Measurements from ENCODE around the gene UBE2L3.

Gene UBE2L3

DNA sequence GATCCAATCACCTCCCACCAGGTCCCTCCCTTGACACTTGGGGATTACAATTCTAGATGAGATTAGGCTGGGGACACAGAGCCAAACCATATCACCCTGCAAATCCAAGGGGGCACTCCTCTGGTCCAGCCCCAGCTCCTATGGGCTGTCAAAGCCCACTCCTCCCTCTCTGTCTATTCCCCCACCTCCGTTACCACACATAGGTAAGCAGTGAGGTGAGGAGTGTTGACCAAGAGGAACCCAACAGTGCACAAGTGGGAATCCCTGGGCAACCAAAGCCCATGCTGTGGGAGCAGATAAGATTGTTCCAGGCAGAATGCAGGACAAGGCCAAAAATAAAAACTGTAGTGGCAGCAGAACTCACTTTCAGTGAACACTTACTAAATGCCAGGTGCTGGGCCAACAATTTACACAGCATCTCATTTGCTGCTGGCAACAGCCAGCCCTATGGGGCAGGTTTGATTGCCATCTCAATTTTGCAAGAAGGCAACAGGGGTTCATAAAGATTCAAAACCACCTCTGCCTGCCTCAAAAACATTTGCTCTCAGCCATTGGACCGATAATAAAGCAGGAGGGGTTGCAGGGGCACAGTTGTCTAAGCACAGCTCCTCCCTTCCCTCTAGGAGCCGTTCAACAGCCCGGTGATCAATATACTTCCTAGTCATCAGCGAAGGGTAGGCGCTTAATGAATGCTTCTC lies 83.5 kb downstream of the UBE2L3 start:
- no peak for DNase-seq

DNA sequence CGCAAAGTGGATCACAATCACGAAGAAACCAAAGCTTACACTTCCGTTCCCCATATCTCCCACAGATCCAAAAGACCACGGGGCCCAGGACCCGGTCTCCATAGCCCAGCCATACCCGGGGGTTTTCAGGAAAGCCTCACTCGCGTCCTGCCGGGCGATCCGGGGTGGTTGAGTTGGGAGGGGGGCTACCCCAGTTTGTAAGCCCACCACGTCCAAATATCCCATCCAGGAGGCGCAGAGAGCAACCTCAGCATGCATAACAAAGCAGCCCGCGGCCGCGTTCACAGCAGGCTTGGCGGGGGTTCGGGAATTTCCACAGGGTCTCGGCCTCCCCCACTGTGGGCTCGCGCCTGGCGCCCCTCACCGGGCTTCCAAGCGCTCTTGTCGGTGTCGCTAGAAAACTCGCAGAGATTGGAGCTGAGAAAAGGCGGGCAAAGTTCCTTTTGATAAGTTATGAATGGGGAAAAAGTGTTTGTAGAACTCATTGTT lies 84.1 kb downstream of the UBE2L3 start:
- no peak for DNase-seq

DNA sequence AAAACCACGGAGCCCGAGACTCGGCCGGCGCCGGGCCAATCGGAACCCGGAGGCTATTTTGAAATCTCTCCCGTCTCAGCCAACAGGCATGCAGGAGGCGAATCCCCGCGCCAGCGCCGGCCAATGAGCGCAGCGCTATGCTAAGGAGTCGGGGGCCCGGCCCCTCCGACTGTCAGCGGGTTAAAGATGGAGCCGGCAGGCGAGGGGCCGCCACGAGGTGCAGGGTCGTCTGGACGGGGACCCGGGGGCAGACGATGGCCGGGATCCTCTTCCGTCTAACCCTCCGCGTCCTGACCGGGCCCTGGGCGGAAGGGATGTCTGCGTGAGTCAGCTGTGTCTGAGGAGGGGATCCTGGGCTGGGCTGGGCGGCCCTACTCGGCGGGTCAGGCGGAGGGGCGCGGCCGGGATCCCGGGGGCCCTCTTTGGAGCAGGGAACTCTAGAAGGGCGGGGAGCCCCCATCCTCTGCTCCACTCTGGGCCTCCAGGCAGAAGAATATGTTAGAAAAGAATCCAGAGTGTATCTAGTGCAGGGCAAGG lies 84.6 kb downstream of the UBE2L3 start:
- DNase-seq = peak; percentile 55

DNA sequence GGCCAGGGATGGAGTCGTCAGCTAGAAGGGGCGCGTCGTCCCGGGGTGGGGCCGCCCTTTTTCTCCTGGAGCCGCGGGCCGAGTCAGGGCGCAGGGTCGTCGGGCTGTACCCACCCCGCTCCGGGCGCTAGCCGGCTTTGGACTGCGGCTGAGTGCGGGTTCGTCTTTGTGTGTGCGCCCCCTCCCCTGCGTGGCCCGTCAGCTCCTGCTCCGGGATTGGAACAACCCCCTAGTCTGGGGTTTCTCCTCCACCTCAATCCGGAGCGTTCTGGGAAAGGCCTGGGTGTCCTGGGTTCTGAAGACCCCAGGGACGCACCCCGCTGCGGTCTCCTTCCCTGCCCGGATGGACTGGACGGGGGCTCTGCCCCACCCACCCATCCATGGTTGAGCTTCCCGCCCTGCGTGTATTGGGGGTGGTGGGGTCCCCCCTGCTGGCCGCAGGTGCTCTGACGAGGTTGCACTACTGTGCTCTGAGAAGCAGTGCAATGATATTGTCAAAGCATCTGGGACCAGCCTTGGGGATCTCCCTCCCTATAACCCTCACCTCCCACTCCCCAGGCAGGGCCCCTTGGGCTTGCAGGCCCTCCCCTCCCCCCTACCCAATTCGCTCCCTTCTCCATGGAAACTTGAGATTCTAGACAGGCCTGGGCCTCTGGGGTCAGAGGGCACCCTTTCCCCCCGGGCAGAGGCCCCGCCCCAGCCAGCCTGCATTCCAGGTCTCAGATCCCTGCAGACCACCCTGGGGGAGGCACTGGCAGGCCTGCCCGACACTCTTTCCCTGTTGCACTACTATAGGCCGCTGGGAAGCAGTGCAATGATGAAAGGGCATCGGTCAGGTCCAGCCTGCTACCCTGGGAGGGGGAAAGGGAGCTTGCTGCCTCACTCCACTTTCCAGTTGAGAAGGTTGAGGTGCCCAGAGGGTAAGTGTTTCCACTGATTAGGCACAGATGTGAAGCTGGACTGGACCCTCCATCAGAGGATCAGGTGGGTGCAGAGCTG lies 85.3 kb downstream of the UBE2L3 start:
- DNase-seq = no peak

DNA sequence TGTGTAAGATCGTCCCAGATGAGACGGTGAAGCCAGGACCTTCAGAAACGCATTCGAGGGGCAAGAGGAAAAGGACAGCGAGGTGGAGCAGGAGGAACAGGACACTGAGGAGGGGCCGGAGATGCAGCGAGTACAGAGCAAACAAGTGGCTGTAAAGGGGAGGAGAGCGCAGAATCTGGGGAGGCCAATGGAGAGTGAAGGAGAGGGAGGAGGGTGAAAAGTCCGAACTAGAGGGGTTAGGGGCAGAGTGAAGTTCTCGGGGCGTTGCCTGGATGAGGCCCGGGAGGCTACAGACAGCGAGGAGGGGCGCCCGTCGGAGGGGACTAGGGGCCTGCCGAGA lies 89.5 kb downstream of the UBE2L3 start:
- no peak for DNase-seq

DNA sequence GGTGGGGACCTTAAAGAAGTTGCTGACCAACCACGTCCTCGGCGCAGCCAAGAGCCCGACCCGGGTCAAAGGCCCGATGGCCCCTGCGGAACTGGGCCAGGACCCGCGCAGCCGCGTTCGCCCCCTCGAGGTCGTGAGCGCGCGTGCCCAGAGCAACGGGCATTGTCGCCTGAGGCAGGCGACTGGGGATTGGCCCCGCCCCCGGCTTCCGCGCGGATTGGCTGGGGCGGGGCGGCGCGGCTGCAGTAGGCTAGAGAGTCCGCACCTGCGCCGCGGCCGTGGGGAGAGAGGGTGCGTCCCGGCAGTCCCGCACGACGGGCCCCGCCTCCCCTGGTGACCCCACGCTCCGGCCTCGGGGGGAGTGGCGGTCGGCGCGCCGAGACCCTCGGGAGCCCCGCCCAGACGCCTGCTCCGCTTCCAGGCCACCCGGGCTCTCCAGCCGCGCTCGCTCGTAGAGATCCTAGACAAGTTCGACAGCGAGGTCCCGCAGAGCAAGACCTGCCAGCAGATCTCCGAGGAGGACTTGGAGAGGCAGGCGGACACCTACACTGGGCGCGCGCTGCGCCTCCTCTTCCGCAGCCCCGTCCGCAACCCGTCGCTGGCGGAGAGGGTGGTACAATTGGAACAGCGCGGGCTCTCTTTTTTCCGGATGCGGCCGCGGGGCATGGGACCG lies 90.0 kb downstream of the UBE2L3 start:
- peak; percentile 53 for DNase-seq

DNA sequence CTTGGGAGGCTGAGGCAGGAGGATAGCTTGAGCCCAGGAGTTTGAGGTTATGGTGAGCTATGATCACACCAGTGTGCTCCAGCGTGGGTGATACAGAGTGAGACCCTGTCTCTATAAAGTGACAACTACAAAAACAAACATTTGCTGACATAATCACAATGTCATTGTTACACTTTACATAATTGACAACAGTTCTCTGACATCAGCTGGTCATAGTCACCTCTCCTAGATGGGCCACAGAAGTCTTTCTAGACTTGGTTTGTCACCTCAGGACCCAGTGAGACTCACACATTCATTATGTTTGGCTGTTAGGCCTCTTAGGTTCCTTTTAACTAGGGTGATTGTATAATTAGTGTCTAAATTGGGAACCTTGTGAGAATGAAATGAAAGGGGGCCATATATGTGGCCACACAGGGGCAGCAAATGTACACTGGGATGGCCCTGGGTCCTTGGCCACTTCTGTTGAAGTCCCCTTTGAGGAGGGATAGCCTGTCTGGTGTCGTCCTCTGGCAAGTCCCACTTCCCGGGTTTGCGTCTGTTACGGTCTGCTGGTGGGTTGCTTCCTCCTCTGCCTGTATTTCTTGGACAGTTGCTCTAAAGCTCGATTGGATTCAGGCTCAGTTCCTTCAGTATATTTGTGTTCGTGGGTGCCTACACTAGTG lies 92.5 kb downstream of the UBE2L3 start:
- DNase-seq = no peak

DNA sequence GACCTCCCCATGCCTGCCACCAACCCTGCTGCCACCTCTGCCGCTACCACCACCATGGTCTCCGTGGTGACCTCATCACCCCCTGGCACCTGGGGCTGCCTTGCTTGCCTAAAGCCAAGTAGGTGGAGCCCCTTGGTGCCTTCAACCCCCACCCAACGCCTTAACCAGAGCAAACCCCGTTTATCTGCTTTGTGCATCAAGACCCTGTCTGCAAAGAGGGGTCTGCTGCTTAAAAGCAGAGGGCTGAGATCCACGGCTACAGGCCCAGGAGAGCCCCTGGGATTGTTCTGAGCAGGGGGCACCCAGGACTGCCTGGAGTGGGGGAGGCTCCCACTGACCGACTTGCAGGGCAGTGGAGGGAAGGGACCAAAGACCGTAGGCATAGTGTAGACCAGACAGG lies 93.4 kb downstream of the UBE2L3 start:
- DNase-seq = no peak

DNA sequence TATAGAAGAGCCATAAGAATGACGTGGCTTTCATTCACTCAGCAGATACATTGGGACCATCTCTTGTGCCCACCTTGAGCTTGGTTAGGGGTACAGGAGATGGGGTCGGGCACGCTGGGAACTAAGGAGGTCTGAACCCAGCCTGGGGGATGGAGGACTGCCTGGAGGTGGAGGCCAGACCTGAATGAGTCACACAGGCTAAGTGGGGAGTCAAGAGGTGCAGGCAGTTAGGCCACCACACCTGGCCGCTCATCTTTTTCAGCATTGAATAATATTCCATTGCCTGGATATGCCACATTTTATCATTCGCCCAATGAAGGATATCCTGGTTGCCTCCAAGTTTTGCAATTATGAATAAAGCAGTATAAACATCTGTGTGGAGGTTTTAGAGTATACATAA lies 94.5 kb downstream of the UBE2L3 start:
- no peak for DNase-seq

DNA sequence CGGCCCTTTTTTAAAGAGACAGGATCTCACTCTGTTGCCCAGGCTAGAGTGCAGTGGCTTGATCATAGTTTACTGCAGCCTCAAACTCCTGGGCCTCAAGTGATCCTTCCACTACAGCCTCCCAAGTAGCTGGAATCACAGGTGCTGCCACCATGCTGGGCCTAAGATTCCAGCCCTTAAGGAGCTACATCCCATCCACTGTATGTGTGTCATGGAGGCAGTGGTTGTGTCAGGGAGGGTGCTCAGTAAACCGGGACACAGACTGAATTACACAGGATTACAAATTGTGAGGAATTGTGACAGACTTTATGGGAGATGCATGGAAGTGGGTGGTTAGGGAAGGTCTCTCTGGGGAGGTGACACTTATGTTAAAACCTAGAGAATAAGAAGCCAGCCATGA lies 96.2 kb downstream of the UBE2L3 start:
- DNase-seq = no peak

DNA sequence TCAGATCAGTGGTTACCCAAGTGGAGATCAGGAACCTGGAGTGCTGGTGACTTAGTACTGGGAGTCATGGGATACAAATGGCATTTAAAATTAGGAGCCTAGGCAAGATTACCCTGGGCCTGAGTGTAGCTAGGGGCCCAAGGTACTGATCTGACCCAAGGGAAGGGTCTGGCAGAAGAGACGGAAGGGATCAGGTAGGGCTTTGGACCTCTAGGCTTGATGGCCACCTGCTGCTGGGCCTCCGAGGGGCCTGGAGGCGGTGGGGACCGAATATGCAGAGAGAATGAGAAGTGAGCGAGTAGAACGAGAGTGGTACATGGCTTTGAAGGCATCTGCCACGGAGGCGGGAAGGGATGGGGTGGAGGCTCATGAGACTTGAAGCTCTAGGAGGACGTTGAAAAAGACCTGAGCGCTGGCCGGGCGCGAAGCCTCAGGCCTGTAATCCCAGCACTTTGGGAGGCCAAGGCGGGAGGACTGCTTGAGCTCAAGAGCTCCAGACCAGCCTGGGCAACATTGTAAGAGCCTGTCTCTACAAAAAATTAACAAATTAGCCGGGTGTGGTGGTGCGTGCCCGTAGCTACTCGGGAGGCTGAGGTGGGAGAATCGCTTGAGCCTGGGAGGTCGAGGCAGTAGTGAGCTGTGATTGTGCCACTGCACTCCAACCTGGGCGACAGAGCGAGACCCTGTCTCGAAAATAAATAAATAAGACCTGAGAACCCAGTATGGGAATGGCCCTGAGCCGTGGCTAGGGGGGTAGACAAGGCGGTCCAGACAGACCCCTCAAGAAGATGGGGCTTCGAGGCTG lies 97.7 kb downstream of the UBE2L3 start:
- no peak for DNase-seq

DNA sequence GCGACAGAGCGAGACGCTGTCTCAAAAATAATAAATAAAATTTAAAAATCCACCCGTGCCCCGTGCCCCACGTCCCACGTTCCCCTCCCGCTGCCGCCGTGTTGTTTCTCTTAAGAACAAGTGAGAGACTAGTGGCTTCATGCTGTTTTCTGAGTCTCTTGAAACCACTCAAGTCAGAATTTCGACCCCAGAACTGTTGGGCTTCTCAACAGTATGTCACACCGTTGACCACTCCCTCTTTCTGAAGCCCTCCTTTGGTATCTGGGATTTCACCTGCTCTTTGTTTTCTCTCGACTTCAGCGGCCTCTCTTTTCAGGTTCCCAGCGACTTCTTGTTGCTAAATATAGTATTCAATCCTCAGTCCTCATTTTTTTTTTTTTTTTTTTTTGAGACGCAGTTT lies 99.3 kb downstream of the UBE2L3 start:
- no peak for DNase-seq

DNA sequence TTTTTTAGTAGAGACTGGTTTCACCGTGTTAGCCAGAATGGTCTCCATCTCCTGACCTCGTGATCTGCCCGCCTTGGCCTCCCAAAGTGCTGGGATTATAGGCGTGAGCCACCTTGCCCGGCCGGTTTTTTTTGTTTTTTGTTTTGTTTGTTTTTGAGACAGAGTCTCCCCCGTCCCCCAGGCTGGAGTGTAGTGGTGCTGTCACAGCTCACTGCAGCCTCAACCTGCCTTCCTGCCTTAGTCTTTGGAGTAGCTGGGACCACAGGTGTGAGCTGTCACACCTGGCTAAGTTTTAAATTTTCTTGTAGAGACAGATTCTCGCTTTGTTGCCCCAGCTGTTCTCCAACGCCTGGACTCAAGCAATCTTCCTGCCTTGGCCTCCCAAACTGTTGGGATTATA lies 101.5 kb downstream of the UBE2L3 start:
- DNase-seq = no peak

DNA sequence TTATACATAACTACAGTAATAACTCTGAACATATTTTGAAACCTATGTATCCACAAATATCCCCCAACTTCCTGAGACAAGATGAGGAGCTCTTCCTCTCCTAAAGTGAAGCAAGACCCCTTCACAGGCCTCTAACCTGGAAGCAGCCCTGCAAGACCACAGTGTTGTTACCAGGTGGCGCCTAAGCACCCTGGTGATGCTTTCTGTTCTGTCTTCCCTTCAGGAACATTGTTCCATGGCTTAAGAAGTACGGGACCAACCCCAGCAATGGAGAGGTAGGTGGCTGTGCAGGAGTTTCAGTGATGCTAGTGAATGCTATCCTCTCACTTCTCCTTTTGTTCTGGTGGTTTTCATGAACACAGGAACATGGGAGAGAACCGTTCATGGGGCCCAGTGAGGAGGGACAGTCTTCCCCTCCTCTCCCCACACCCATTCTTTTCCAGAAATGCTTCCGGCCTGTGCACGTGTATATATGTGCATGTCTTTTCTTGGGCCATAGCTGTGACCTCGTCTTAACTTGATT lies 104.7 kb downstream of the UBE2L3 start:
- DNase-seq = no peak
